Fibroblast of skin of abdomen (primary cell): ENCODE results near the gene NAT14.
A peak's percentile ranks its signal among the peaks of the same experiment; 100 is the strongest.
"Not testable (repeated sequence)": the region's sequence is repeated elsewhere in the genome, so short reads cannot be mapped to it uniquely, and the experiment has no call there.

Source experiments
- DNase-seq: peaks from one replicate; pipeline ENCODE4 v3.0.0-alpha.2; 2013

The NAT14 gene

GRCh38 chr19:55504252-55504603, 19.2 kb downstream of the NAT14 start:
- no peak for DNase-seq

DNA sequence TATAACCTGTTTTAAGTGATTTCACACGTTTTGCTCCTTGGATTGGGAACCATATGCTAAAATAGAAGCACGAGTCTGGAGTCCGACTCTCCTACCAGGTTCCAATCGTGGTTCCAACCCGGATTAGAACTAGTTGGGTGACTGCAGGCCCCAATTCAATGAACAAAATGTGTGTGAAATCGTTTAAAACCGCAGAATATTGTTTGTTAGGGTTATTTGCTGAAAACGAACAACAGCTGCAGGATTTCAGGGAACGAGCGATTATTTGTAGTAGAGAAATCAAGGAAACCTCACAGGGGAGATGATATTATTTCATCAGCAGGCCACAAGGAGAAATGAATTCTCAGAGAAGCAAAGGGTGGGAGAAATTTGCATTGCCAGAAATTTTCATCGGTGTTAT, 20.0 kb downstream of the NAT14 start:
- no peak for DNase-seq

DNA sequence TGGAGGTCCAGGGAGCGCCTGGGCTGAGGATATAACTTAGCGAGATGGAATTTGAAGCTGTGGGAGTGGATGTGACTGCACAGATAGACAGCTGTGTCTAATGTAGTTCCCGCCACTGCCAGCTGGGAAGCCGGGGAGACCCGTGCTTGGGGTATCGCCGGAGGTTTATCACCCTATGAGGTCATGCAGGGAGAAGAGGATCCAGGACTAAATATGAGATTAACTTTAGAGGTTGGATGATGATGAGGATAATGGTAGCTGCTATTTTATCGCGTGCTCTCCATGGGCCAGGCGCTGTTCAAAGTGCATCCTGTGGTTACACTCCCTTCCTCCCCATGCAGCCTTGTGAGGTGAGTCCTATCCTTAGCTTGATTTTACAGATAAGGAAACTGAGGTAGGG, 23.1 kb downstream of the NAT14 start:
- DNase-seq: no peak

DNA sequence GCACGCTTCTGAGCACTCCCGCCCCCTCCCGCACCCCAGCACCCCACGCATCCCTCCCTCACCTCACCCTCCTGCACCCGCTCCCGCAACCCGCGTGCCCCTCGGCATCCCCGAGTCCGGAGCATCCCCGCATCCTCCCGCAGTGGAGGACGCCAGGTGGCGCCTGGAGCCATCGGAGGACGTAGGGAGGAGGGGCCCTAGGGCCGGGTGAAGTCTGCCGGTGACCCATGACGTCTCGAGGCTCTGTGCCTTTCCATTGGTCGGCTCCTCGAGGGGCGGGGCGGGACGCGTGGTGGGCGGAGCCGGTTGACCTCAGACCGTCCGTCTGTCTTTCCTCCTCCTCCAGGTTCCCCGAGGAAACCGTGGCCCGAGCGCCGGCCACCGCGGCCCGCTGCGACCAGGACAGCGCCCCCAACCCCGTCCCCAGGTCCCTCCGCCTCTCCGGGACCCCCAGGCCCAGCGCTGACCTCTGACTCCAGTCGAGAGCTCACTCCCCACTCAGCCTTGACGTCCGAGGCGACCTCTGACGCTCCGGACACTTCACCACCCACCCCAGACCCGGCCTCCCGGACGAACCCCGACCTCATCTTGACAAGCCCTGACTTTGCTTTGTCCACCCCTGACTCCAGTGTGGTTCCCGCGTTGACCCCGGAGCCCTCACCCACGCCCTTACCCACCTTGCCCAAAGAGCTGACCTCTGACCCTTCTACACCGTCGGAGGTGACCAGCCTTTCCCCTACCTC, 32.1 kb downstream of the NAT14 start:
- peak; percentile 90 for DNase-seq

DNA sequence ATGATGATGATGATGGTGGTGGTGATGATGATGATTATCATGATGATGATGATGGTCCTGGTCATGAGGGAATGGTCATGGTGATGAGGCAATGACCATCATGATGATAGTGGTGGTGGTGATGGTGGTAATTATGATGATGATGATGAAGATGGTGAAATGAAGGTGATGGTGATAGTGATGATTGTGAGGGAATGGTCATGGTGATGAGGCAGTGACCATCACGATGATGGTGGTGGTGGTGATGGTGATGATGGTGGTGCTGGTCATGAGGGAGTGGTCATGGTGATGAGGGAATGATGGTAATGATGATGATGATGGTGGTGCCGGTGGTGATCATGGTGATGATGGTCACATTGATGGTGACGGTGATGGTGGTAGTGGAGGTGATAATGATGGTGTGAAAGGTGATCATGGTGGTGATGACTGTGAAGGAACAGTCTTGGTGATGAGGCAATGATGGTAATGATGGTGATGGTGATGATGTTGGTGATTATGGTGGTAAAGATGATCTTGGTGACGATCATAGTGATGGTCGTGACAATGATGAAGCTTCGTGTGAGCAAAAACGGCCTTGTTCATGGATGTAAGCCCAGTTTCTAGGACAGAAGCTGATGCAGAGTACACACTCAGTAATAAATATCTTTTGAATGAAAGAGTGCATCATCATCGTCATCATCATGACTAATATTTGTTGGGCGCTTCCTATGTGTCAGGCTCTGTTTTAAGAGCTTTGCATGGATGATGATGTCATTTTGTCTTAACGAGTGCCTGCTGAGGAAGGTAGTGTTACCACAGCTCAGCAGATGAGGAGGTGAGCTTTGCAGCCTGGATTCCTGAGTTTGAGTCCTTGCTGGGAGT, 34.7 kb downstream of the NAT14 start:
- DNase-seq: peak; percentile 76

DNA sequence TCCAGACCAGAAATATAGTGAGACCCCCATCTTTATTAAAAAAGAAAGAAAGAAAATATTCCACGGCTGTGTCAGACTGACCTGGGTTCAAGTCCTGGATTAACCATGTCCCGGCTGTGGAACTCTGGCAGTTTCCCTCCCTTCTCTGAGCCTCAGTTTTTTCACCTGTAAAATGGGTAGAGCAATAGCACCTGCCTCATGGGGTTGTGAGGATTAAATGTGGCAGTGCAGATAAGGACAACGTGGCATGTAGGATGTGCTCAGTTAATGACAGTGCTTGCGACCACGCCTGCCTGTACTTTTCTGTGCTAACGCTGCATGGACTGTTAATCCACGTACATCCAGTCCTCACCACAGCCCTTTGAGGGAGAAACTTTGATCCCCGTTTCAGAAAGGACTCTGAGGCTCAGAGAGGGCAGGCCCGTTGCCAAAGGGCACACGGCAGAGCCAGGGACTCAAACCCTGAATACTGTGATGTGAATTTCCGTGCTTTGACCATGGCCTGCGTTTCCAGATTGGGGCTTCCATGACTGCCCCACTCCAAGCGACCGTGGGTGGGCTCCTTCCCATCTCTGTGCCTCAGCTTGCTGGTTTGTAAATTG, 35.8 kb downstream of the NAT14 start:
- DNase-seq: no peak

GRCh38 chr19:55525289-55526101, 40.5 kb downstream of the NAT14 start:
- DNase-seq: no peak

DNA sequence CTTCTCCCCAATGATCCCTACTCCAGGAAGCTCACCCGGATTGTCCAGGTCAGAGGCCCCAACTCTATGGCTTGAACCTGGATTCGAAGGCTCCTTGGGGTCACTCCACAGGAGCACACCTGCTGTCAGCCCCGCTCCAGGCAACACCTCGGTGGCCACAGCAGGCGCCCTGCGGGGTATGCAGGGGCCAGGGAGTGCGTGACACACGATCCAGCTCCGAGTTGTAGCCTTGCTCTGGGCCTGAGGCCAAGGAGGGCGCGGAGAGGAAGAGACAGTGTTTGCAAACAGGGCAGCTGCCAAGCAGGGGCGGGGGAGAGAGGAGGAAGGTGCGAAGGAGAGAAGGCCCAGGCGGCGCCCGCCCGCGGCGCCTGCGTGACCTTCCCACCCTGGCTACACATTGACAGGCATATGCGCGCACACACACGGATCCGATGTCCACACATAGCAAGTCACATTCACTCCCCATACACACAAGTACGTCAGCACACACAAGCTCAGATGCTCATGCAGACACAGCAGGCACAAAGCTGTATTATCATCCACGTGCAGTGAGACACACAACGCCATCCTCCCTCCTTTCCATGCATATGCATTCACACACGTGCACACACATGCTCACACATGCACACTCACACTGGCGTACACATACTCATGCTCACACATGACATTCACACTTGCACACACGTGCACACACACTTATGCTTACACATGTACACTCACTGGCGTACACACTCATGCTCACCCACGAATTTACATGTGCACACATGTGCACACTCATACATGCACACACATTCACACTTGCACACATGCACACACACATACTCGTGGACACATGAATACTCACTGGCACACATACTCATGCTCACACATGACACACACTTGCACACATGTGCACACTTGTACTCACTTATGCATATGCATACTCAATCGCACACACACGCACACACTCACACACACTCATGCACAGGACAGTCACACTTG, 41.5 kb downstream of the NAT14 start:
- peak; percentile 41 for DNase-seq

GRCh38 chr19:55527197-55528029, 42.4 kb downstream of the NAT14 start:
- no peak for DNase-seq

GRCh38 chr19:55528030-55528803, 43.2 kb downstream of the NAT14 start:
- peak; percentile 34 for DNase-seq

DNA sequence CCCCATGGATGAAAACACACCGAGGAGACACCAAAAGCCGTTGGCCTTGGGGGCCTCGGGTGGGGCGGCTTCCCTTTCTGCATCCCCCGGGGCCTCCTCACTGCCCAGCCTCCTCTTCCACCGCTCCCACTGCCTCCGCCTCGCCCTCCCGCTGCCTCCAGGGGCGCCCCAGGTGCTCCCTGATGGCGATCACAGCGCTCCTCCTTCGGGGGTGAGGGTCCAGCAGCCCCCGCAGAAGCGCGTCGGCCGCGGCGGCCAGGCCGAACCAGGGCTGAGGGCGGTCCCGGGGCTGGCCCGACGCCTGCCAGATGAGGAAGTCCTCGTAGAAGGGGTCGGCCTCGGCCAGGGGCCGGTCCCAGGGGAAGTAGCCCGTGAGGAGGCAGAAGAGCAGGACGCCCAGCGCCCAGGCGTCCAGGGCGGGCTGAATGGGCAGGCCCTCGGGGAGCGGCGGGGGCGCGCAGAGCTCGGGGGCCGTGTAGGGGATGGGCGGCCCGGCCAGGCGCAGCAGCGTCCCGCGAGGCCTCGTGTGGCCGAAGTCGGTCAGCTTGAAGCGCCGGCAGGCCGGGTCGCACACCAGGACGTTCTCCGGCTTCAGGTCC, 44.7 kb downstream of the NAT14 start:
- DNase-seq: no peak

DNA sequence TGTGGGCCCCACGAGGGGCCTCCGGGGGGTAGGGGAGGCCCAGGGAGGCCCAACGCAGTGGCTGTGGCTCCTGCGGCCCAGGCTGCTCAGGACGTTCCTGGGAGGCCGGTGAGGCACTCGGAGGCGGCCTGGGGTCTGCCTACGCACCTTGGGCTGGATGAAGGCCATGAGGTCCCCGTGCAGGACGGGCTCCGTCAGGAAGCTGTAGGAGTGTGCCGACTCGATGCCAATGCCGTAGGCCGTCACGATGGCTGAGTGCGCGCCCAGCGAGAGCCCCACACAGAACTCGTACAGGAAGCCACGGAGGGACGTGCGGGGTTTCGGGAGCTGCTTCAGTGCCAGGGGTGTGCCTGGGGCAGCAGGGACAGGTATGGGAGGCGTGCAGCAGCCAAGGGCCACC, 46.0 kb downstream of the NAT14 start:
- DNase-seq: no peak

- not testable (repeated sequence) for DNase-seq
These were observed 49.3 kb downstream of the NAT14 start for GRCh38 chr19:55534280-55534679.

DNA sequence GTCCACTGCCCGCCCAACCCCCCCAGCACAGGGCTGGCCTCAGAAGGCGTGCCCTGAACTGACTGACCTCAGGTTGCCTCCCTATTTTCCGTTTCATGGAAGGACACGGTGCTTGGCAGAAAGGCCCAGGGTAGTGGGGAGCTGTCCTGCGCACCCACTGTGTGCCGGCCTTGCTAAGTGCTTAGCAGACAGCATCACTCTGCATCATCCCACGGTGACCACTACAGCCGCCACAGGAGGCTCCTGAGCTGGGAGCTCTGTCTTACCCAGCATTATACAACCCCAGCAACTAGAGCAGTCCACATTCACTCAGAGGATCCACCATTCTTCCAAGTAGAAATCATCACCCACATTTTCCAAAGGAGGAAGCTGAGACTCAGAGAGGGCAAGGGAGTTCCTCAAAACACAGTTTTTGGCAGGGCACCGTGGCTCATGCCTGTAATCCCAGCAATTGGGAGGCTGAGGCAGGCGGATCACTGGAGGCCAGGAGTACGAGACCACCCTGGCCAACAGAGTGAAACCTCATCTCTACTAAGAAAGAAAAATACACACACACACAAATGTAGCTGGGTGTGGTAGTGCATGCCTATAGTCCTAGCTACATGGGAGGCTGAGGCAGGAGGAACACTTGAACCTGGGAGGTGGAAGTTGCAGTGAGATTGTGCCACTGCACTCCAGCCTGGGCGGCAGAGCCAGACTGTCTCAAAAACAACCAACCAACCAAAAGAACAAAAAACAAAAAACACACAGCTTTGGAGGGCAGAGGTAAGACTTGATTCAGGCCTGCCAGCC, 50.4 kb downstream of the NAT14 start:
- no peak for DNase-seq

GRCh38 chr19:55535965-55536350, 51.0 kb downstream of the NAT14 start:
- DNase-seq: no peak

DNA sequence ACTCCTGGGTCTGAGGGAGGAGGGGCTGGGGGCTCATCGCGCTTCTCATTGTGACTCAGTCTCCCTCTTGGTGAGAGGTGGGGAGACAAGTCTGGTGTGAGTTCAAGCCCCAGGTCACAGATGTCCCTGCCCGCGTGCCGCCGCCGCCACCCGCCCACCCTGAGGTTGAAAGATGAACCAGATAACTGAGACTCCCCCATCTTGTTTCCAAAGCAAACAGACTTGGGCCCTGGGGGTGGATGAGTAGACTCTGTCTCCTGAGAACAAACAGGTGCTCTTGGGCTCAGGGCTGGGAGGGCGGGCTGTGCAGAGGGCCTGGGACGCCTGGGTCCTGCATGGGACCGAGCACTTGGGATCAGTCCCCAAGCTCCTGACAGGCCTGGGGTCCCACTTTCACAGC, 51.4 kb downstream of the NAT14 start:
- DNase-seq: no peak
